ENCODE results near the gene WFDC6.

Gene WFDC6

GRCh38 chr20:45555198-45555597 is 15.9 kb upstream of the WFDC6 start:
- Histone ChIP-seq H4K8ac (ENCODE audit: low read depth, low read length) (no peak overlapping the region), H3K9ac (ENCODE audit: low read length) (no peak overlapping the region), H3K36me3 (ENCODE audit: control insufficient read depth, insufficient read depth, low read length) (no peaks in the 10 kb centered on the region), H3K79me2 (ENCODE audit: control insufficient read depth, insufficient read depth, low read length) (no peaks in the 10 kb centered on the region), H3K79me1 (ENCODE audit: low read length) (no peaks in the 10 kb centered on the region), H2BK120ac (ENCODE audit: low read depth, low read length) (no peak overlapping the region), H3K27ac (ENCODE audit: low read depth, low read length) (no peak overlapping the region), H2BK5ac (ENCODE audit: low read length) (no peak overlapping the region), H3K4me3 (ENCODE audit: low read length) (no peak overlapping the region), H3K4me2 (ENCODE audit: low read length) (no peak overlapping the region), H3K18ac (ENCODE audit: low read length) (no peak overlapping the region), H2BK15ac (replicated peaks; ENCODE audit: low read depth) (no peak overlapping the region), H2AK5ac (ENCODE audit: low read length) (no peak overlapping the region), H3K23ac (ENCODE audit: low read length) (no peak overlapping the region), H3K4me1 (ENCODE audit: control insufficient read depth, low read depth, low read length) (no peaks in the 10 kb centered on the region), H3K56ac (ENCODE audit: low read length) (no peak overlapping the region), H3K4ac (ENCODE audit: low read depth, low read length) (no peak overlapping the region), H4K5ac (ENCODE audit: low read length) (no peak overlapping the region), H3K27me3 (ENCODE audit: insufficient read depth, low read length, poor library complexity) (no peaks in the 10 kb centered on the region)
- WGBS (ENCODE audit: extremely low coverage, insufficient coverage, low lambda C conversion rate) = no CpG with 5 or more reads among the region's 1 CpG
- no peak for DNase-seq

GRCh38 chr20:45552456-45552855 is 13.2 kb upstream of the WFDC6 start:
- H3K23ac ChIP-seq (ENCODE audit: low read length) = no peak overlapping the region
- H3K9ac ChIP-seq (ENCODE audit: low read length) = no peak overlapping the region
- no peak overlapping the region for H3K18ac ChIP-seq (ENCODE audit: low read length)
- no peak overlapping the region for H3K27ac ChIP-seq (ENCODE audit: low read depth, low read length)
- H2BK5ac ChIP-seq (ENCODE audit: low read length) = no peak overlapping the region
- H3K4me3 ChIP-seq (ENCODE audit: low read length) = no peak overlapping the region
- H3K79me2 ChIP-seq (ENCODE audit: control insufficient read depth, insufficient read depth, low read length) = no peaks in the 10 kb centered on the region
- no peak overlapping the region for H2BK15ac ChIP-seq (replicated peaks; ENCODE audit: low read depth)
- no peaks in the 10 kb centered on the region for H3K27me3 ChIP-seq (ENCODE audit: insufficient read depth, low read length, poor library complexity)
- no peak for DNase-seq
- H2BK120ac ChIP-seq (ENCODE audit: low read depth, low read length) = no peak overlapping the region
- H3K79me1 ChIP-seq (ENCODE audit: low read length) = no peaks in the 10 kb centered on the region
- H2AK5ac ChIP-seq (ENCODE audit: low read length) = no peak overlapping the region
- no peak overlapping the region for H3K4me2 ChIP-seq (ENCODE audit: low read length)
- no peaks in the 10 kb centered on the region for H3K4me1 ChIP-seq (ENCODE audit: control insufficient read depth, low read depth, low read length)
- no peak overlapping the region for H4K5ac ChIP-seq (ENCODE audit: low read length)
- H4K8ac ChIP-seq (ENCODE audit: low read depth, low read length) = no peak overlapping the region
- H3K36me3 ChIP-seq (ENCODE audit: control insufficient read depth, insufficient read depth, low read length) = no peaks in the 10 kb centered on the region
- no peak overlapping the region for H3K4ac ChIP-seq (ENCODE audit: low read depth, low read length)
- no CpG with 5 or more reads among the region's 2 CpGs for WGBS (ENCODE audit: extremely low coverage, insufficient coverage, low lambda C conversion rate)
- H3K56ac ChIP-seq (ENCODE audit: low read length) = no peak overlapping the region

- no peak overlapping the region for H3K27ac ChIP-seq (ENCODE audit: low read depth, low read length)
- H2BK15ac ChIP-seq (replicated peaks; ENCODE audit: low read depth) = no peak overlapping the region
- no peaks in the 10 kb centered on the region for H3K36me3 ChIP-seq (ENCODE audit: control insufficient read depth, insufficient read depth, low read length)
- H3K23ac ChIP-seq (ENCODE audit: low read length) = no peak overlapping the region
- H3K79me2 ChIP-seq (ENCODE audit: control insufficient read depth, insufficient read depth, low read length) = no peaks in the 10 kb centered on the region
- no peak overlapping the region for H3K18ac ChIP-seq (ENCODE audit: low read length)
- no peak overlapping the region for H2AK5ac ChIP-seq (ENCODE audit: low read length)
- H3K9ac ChIP-seq (ENCODE audit: low read length) = no peak overlapping the region
- no peak overlapping the region for H2BK5ac ChIP-seq (ENCODE audit: low read length)
- H3K4me2 ChIP-seq (ENCODE audit: low read length) = no peak overlapping the region
- H3K4me1 ChIP-seq (ENCODE audit: control insufficient read depth, low read depth, low read length) = no peaks in the 10 kb centered on the region
- no peak for DNase-seq
- H4K5ac ChIP-seq (ENCODE audit: low read length) = no peak overlapping the region
- no peak overlapping the region for H3K4ac ChIP-seq (ENCODE audit: low read depth, low read length)
- H3K56ac ChIP-seq (ENCODE audit: low read length) = no peak overlapping the region
- H3K27me3 ChIP-seq (ENCODE audit: insufficient read depth, low read length, poor library complexity) = no peaks in the 10 kb centered on the region
- no peak overlapping the region for H4K8ac ChIP-seq (ENCODE audit: low read depth, low read length)
- no peaks in the 10 kb centered on the region for H3K79me1 ChIP-seq (ENCODE audit: low read length)
- no peak overlapping the region for H2BK120ac ChIP-seq (ENCODE audit: low read depth, low read length)
- no peak overlapping the region for H3K4me3 ChIP-seq (ENCODE audit: low read length)
Measured at GRCh38 chr20:45550765-45551164, 11.5 kb upstream of the WFDC6 start.

- no peaks in the 10 kb centered on the region for H3K79me1 ChIP-seq (ENCODE audit: low read length)
- peak overlapping the region; percentile 25 for H3K18ac ChIP-seq (ENCODE audit: low read length)
- no peak overlapping the region for H2BK120ac ChIP-seq (ENCODE audit: low read depth, low read length)
- H4K5ac ChIP-seq (ENCODE audit: low read length) = no peak overlapping the region
- no peak overlapping the region for H3K4me3 ChIP-seq (ENCODE audit: low read length)
- H3K9ac ChIP-seq (ENCODE audit: low read length) = no peak overlapping the region
- H3K79me2 ChIP-seq (ENCODE audit: control insufficient read depth, insufficient read depth, low read length) = no peaks in the 10 kb centered on the region
- no peak overlapping the region for H4K8ac ChIP-seq (ENCODE audit: low read depth, low read length)
- no peaks in the 10 kb centered on the region for H3K36me3 ChIP-seq (ENCODE audit: control insufficient read depth, insufficient read depth, low read length)
- DNase-seq = no peak
- no peak overlapping the region for H3K23ac ChIP-seq (ENCODE audit: low read length)
- H2AK5ac ChIP-seq (ENCODE audit: low read length) = no peak overlapping the region
- no peaks in the 10 kb centered on the region for H3K27me3 ChIP-seq (ENCODE audit: insufficient read depth, low read length, poor library complexity)
- H3K4me1 ChIP-seq (ENCODE audit: control insufficient read depth, low read depth, low read length) = no peaks in the 10 kb centered on the region
- no peak overlapping the region for H3K56ac ChIP-seq (ENCODE audit: low read length)
- no peak overlapping the region for H2BK15ac ChIP-seq (replicated peaks; ENCODE audit: low read depth)
- H3K4ac ChIP-seq (ENCODE audit: low read depth, low read length) = no peak overlapping the region
- no CpG with 5 or more reads among the region's 7 CpGs for WGBS (ENCODE audit: extremely low coverage, insufficient coverage, low lambda C conversion rate)
- no peak overlapping the region for H3K4me2 ChIP-seq (ENCODE audit: low read length)
- H3K27ac ChIP-seq (ENCODE audit: low read depth, low read length) = no peak overlapping the region
- H2BK5ac ChIP-seq (ENCODE audit: low read length) = no peak overlapping the region
Measured at GRCh38 chr20:45548410-45548809, 9.1 kb upstream of the WFDC6 start.

- Histone ChIP-seq H3K18ac (ENCODE audit: low read length) (peak within 1 kb of the TSS; percentile 46), H2BK120ac (ENCODE audit: low read depth, low read length) (peak within 1 kb of the TSS; percentile 76), H3K79me1 (ENCODE audit: low read length) (no peaks in the 10 kb centered on the region), H3K27me3 (ENCODE audit: insufficient read depth, low read length, poor library complexity) (no peaks in the 10 kb centered on the region), H2BK5ac (ENCODE audit: low read length) (no peak within 1 kb of the TSS), H3K4ac (ENCODE audit: low read depth, low read length) (peak within 1 kb of the TSS; percentile 84), H3K23ac (ENCODE audit: low read length) (no peak within 1 kb of the TSS), H3K9ac (ENCODE audit: low read length) (no peak within 1 kb of the TSS), H3K4me3 (ENCODE audit: low read length) (no peak within 1 kb of the TSS), H4K8ac (ENCODE audit: low read depth, low read length) (no peak within 1 kb of the TSS), H3K4me1 (ENCODE audit: control insufficient read depth, low read depth, low read length) (no peaks in the 10 kb centered on the region), H3K4me2 (ENCODE audit: low read length) (no peak within 1 kb of the TSS), H3K79me2 (ENCODE audit: control insufficient read depth, insufficient read depth, low read length) (no peaks in the 10 kb centered on the region), H3K36me3 (ENCODE audit: control insufficient read depth, insufficient read depth, low read length) (no peaks in the 10 kb centered on the region), H3K56ac (ENCODE audit: low read length) (peak within 1 kb of the TSS; percentile 6), H4K5ac (ENCODE audit: low read length) (peak within 1 kb of the TSS; percentile 56), H3K27ac (ENCODE audit: low read depth, low read length) (no peak within 1 kb of the TSS), H2AK5ac (ENCODE audit: low read length) (no peak within 1 kb of the TSS), H2BK15ac (replicated peaks; ENCODE audit: low read depth) (no peak within 1 kb of the TSS)
- no CpG with 5 or more reads among the region's 6 CpGs for WGBS (ENCODE audit: extremely low coverage, insufficient coverage, low lambda C conversion rate)
- DNase-seq = no peak
Measured at GRCh38 chr20:45547206-45547770, 8.0 kb upstream of the WFDC6 start, which contains the start of gene EPPIN. TSS of gene EPPIN (minus strand) at chr20:45547401. CDS start at chr20:45547357, 44 bp downstream.

GRCh38 chr20:45545754-45546453 is 6.6 kb upstream of the WFDC6 start:
- Histone ChIP-seq H2BK120ac (ENCODE audit: low read depth, low read length) (peak overlapping the region; percentile 97), H2BK15ac (replicated peaks; ENCODE audit: low read depth) (no peak overlapping the region), H3K4ac (ENCODE audit: low read depth, low read length) (peak overlapping the region; percentile 18), H3K36me3 (ENCODE audit: control insufficient read depth, insufficient read depth, low read length) (no peaks in the 10 kb centered on the region), H3K23ac (ENCODE audit: low read length) (no peak overlapping the region), H4K8ac (ENCODE audit: low read depth, low read length) (no peak overlapping the region), H3K18ac (ENCODE audit: low read length) (peak overlapping the region; percentile 65), H3K79me2 (ENCODE audit: control insufficient read depth, insufficient read depth, low read length) (no peaks in the 10 kb centered on the region), H3K9ac (ENCODE audit: low read length) (no peak overlapping the region), H3K56ac (ENCODE audit: low read length) (peak overlapping the region; percentile 3), H3K4me3 (ENCODE audit: low read length) (no peak overlapping the region), H3K4me2 (ENCODE audit: low read length) (no peak overlapping the region), H3K27me3 (ENCODE audit: insufficient read depth, low read length, poor library complexity) (no peaks in the 10 kb centered on the region), H4K5ac (ENCODE audit: low read length) (no peak overlapping the region), H3K79me1 (ENCODE audit: low read length) (no peaks in the 10 kb centered on the region), H3K4me1 (ENCODE audit: control insufficient read depth, low read depth, low read length) (no peaks in the 10 kb centered on the region), H3K27ac (ENCODE audit: low read depth, low read length) (no peak overlapping the region), H2AK5ac (ENCODE audit: low read length) (no peak overlapping the region), H2BK5ac (ENCODE audit: low read length) (no peak overlapping the region)
- WGBS (ENCODE audit: extremely low coverage, insufficient coverage, low lambda C conversion rate) = no CpG with 5 or more reads among the region's 5 CpGs
- peak; percentile 83 for DNase-seq

Data from mesendoderm (in vitro differentiated cells).